Transverse colon (tissue), 4 donors: ENCODE data around the gene ARHGAP6.

Experiments used
- CTCF ChIP-seq, 5 experiments: fragments of 200-600 bp in 3 of 5; fragments of 450-650 bp in 2 of 5; sonication (generic) in 3 of 5; IDR thresholded peaks; 1 replicate in 2 of 5; 2 replicates in 3 of 5; pipeline ENCODE4 v1.5.1; 2016 to 2017; ENCODE audit warnings: antibody characterized with exemption in 5 of 5, inconsistent platforms in 3 of 5, mild to moderate bottlenecking in 2 of 5, moderate library complexity in 1 of 5
- POLR2A ChIP-seq: fragments of 450-650 bp; IDR thresholded peaks from one replicate; pipeline ENCODE4 v1.6.1; 2016; ENCODE audit warnings: antibody characterized with exemption, mild to moderate bottlenecking, moderate library complexity
- POLR2AphosphoS5 ChIP-seq, 3 donors: sonication (generic); formaldehyde crosslinking; IDR thresholded peaks; one replicate each; pipeline ENCODE4 v1.6.1; 2016; ENCODE audit warnings: antibody characterized with exemption in 3 of 3

- peak; percentile 35 to 57 (median 48) for TF ChIP-seq CTCF (IDR thresholded peaks at IDR 0.05)
- no peak for TF ChIP-seq POLR2AphosphoS5 (IDR thresholded peaks at IDR 0.05)
- no peak for TF ChIP-seq POLR2A
Measured at GRCh38 chrX:11381464-11381863, 284.3 kb downstream of the ARHGAP6 start.
